IMR-90 (cell line): ENCODE data around the gene ATF7IP. TPM values are rescaled to one million over a fixed set of nuclear protein-coding genes. Genes with fewer than 3 reads are reported as not detected.
A peak's percentile ranks its signal among the peaks of the same experiment; 100 is the strongest.

Experiments
- ATAC-seq: fragments of 200-7000 bp; cut with Tn5 transposase; 2 replicates; pipeline ENCODE4 v1.9.1; 2020; ENCODE audit warnings: low read depth, mild to moderate bottlenecking, moderate library complexity
- Bru-seq: library from RNA; stranded (reverse); fragments of 400-500 nt; gene quantifications from one replicate; lab custom pipeline; 2021; lab: Mats Ljungman, UMichigan
- BruChase-seq, 2 experiments: library from RNA; stranded (reverse); fragments of 400-500 nt; gene quantifications; one replicate each; lab custom pipeline; 2021; lab: Mats Ljungman, UMichigan
- BruUV-seq: library from RNA; stranded (reverse); fragments of 400-500 nt; replicated peaks from 2 replicates; lab custom pipeline; 2021; lab: Mats Ljungman, UMichigan
- CTCF ChIA-PET: fragments of 300-600 bp; formaldehyde crosslinking; extraction: SDS; loops from one replicate; lab custom pipeline; 2021; ENCODE audit warnings: antibody characterized with exemption; lab: Yijun Ruan, JAX
- POLR2A ChIA-PET: fragments of 300-600 bp; sonication (Branson Sonifier 250); formaldehyde crosslinking; loops from one replicate; lab custom pipeline; 2022; ENCODE audit warnings: antibody characterized with exemption; ENCODE audit not compliant: unreplicated experiment; lab: Charles Lee
- DNase-seq: peaks from one replicate; pipeline ENCODE4 v3.0.0; 2013
- H2AFZ ChIP-seq: replicated peaks from 2 replicates; pipeline ENCODE3; 2013; ENCODE audit warnings: low read length, mild to moderate bottlenecking; ENCODE audit not compliant: poor library complexity
- H2AK5ac ChIP-seq: 2 replicates; pipeline ENCODE4 v1.6.1; 2013; ENCODE audit warnings: low read depth, low read length, inconsistent platforms
- H2AK9ac ChIP-seq: replicated peaks from 2 replicates; pipeline ENCODE3; 2013; ENCODE audit warnings: mild to moderate bottlenecking, low read depth, low read length, moderate library complexity; ENCODE audit not compliant: poor library complexity
- H2BK120ac ChIP-seq: 2 replicates; pipeline ENCODE4 v1.6.1; 2013; ENCODE audit warnings: low read depth, low read length, inconsistent platforms
- H2BK15ac ChIP-seq: 3 replicates; pipeline ENCODE4 v1.6.1; 2013; ENCODE audit warnings: low read depth, low read length, inconsistent platforms
- H2BK20ac ChIP-seq: 2 replicates; pipeline ENCODE4 v1.6.1; 2013; ENCODE audit warnings: low read depth, mild to moderate bottlenecking, inconsistent platforms, low read length, moderate library complexity
- H2BK5ac ChIP-seq: 2 replicates; pipeline ENCODE4 v1.6.1; 2013; ENCODE audit warnings: mild to moderate bottlenecking, low read depth, low read length, inconsistent platforms; ENCODE audit not compliant: poor library complexity, severe bottlenecking
- H3K14ac ChIP-seq: replicated peaks from 2 replicates; pipeline ENCODE4 v1.6.1; 2013; ENCODE audit warnings: low read depth, low read length, inconsistent platforms
- H3K18ac ChIP-seq: 2 replicates; pipeline ENCODE4 v1.6.1; 2013; ENCODE audit warnings: low read depth, low read length, control low read depth
- H3K23ac ChIP-seq: 2 replicates; pipeline ENCODE4 v1.6.1; 2013; ENCODE audit warnings: low read depth, low read length, inconsistent platforms
- H3K27ac ChIP-seq: 2 replicates; pipeline ENCODE4 v1.5.1; 2013; ENCODE audit warnings: mild to moderate bottlenecking, control low read depth, low read length; ENCODE audit not compliant: insufficient read depth
- H3K27me3 ChIP-seq: 2 replicates; pipeline ENCODE4 v1.6.1; 2013; ENCODE audit warnings: low read length; ENCODE audit not compliant: control insufficient read depth, insufficient read depth
- H3K36me3 ChIP-seq: 2 replicates; pipeline ENCODE4 v1.6.1; 2013; ENCODE audit warnings: low read length, mixed read lengths; ENCODE audit not compliant: control insufficient read depth, insufficient read depth
- H3K4ac ChIP-seq: 2 replicates; pipeline ENCODE4 v1.6.1; 2013; ENCODE audit warnings: low read depth, low read length, inconsistent platforms
- H3K4me1 ChIP-seq: 2 replicates; pipeline ENCODE4 v1.6.1; 2013; ENCODE audit warnings: low read length, mixed read lengths; ENCODE audit not compliant: control insufficient read depth, insufficient read depth
- H3K4me2 ChIP-seq: 2 replicates; pipeline ENCODE4 v1.6.1; 2013; ENCODE audit warnings: low read depth, mild to moderate bottlenecking, control low read depth, low read length, moderate library complexity
- H3K4me3 ChIP-seq: 2 replicates; pipeline ENCODE4 v1.5.1; 2013; ENCODE audit warnings: low read depth, mild to moderate bottlenecking, control low read depth, low read length, moderate library complexity; ENCODE audit not compliant: insufficient read depth
- H3K56ac ChIP-seq: 2 replicates; pipeline ENCODE4 v1.6.1; 2013; ENCODE audit warnings: low read length, inconsistent platforms; ENCODE audit not compliant: insufficient read depth; ENCODE audit errors: extremely low read depth
- H3K79me1 ChIP-seq, 2 experiments: 2 replicates each; pipeline ENCODE4 v1.6.1; 2013; ENCODE audit warnings: low read length in 2 of 2, inconsistent platforms in 1 of 2, low read depth in 1 of 2
- H3K9ac ChIP-seq: 2 replicates; pipeline ENCODE4 v1.6.1; 2013; ENCODE audit warnings: low read depth, low read length, control low read depth
- H3K9me1 ChIP-seq: 2 replicates; pipeline ENCODE4 v1.6.1; 2013; ENCODE audit warnings: low read length, inconsistent platforms; ENCODE audit not compliant: insufficient read depth
- H3K9me3 ChIP-seq: 2 replicates; pipeline ENCODE4 v1.6.1; 2013; ENCODE audit warnings: low read length; ENCODE audit not compliant: control insufficient read depth, insufficient read depth
- H4K20me1 ChIP-seq: 2 replicates; pipeline ENCODE4 v1.6.1; 2013; ENCODE audit warnings: low read length, inconsistent platforms; ENCODE audit not compliant: insufficient read depth
- H4K5ac ChIP-seq: 2 replicates; pipeline ENCODE4 v1.6.1; 2013; ENCODE audit warnings: mild to moderate bottlenecking, low read depth, low read length, control low read depth
- H4K8ac ChIP-seq, 2 experiments: 2 replicates each; pipeline ENCODE4 v1.6.1; 2013; ENCODE audit warnings: low read depth in 2 of 2, low read length in 2 of 2, control low read depth in 1 of 2, inconsistent platforms in 1 of 2
- H4K91ac ChIP-seq: 2 replicates; pipeline ENCODE4 v1.6.1; 2013; ENCODE audit warnings: low read depth, low read length, inconsistent platforms; ENCODE audit not compliant: insufficient read depth
- CHD1 ChIP-seq: IDR thresholded peaks from 2 replicates; pipeline ENCODE4 v1.6.1; 2012; ENCODE audit warnings: low read depth, low read length, improper control_type of control experiment
- CTCF ChIP-seq: conservative IDR thresholded peaks from 2 replicates; pipeline ENCODE4 v1.5.1; 2012; ENCODE audit warnings: mild to moderate bottlenecking, low read depth, low read length, improper control_type of control experiment
- FOS ChIP-seq: fragments of 150-350 bp; IDR thresholded peaks from 2 replicates; pipeline ENCODE4 v1.6.1; 2016; ENCODE audit warnings: low read depth, low read length
- MAFK ChIP-seq: IDR thresholded peaks from 2 replicates; pipeline ENCODE4 v1.6.1; 2012; ENCODE audit warnings: low read depth, low read length, improper control_type of control experiment
- MAZ ChIP-seq: IDR thresholded peaks from 2 replicates; pipeline ENCODE4 v1.6.1; 2012; ENCODE audit warnings: low read depth, mild to moderate bottlenecking, low read length, improper control_type of control experiment, moderate library complexity, borderline replicate concordance
- MXI1 ChIP-seq: IDR thresholded peaks from 2 replicates; pipeline ENCODE4 v1.6.1; 2012; ENCODE audit warnings: low read depth, mild to moderate bottlenecking, low read length, moderate library complexity, borderline replicate concordance
- NFE2L2 ChIP-seq: fragments of 150-350 bp; IDR thresholded peaks from 2 replicates; pipeline ENCODE4 v1.6.1; 2016; ENCODE audit warnings: low read depth, mild to moderate bottlenecking, low read length
- POLR2A ChIP-seq: IDR thresholded peaks from 2 replicates; pipeline ENCODE4 v1.6.1; 2012; ENCODE audit warnings: mild to moderate bottlenecking, low read depth, low read length
- RAD21 ChIP-seq: IDR thresholded peaks from 2 replicates; pipeline ENCODE4 v1.6.1; 2012; ENCODE audit warnings: low read length, improper control_type of control experiment
- SMC3 ChIP-seq: fragments of 150-350 bp; IDR thresholded peaks from 2 replicates; pipeline ENCODE4 v1.6.1; 2016; ENCODE audit warnings: low read depth, mild to moderate bottlenecking, antibody characterized with exemption, low read length, moderate library complexity
- USF2 ChIP-seq: fragments of 150-350 bp; IDR thresholded peaks from 2 replicates; pipeline ENCODE4 v1.6.1; 2017; ENCODE audit warnings: mild to moderate bottlenecking, antibody characterized with exemption, low read length, low read depth
- WGBS, 2 experiments: methylation state at CpG; one replicate each; pipeline versions ENCODE4 v1.1.5 to v1.1.7; 2013; ENCODE audit warnings: missing lambda C conversion rate in 2 of 2; ENCODE audit not compliant: insufficient read length in 1 of 2; ENCODE audit errors: extremely low coverage in 2 of 2; 5-methylcytosine and 5-hydroxymethylcytosine counted together
- dilution Hi-C: fragments of 300-500 bp; cut with HindIII; formaldehyde crosslinking; loops from one replicate; pipeline ENCODE4 v1.14.3; 2018; ENCODE audit warnings: low sequenced_read_pairs; ENCODE audit not compliant: unreplicated experiment
- in situ Hi-C: fragments of 300-500 bp; cut with MboI; formaldehyde crosslinking; loops from 3 replicates; pipeline ENCODE4 v1.14.3; 2019; ENCODE audit warnings: low sequenced_read_pairs, inconsistent platforms, mixed read lengths
- intact Hi-C: fragments of 100-400 bp; cut with micrococcal nuclease; formaldehyde crosslinking; loops from 2 replicates; pipeline ENCODE4 v1.10.0; 2022
- long read RNA-seq: library from polyadenylated mRNA; unstranded; transcript quantifications from one replicate; pipeline ENCODE4 v2.0.0, GENCODE V29; 2021; ENCODE audit not compliant: unreplicated experiment
- polyA plus RNA-seq, 3 experiments: library from polyadenylated mRNA; depleted of rRNA; stranded (reverse); fragments of >200 nt; gene quantifications; 2 replicates each; pipeline ENCODE4 v1.2.3, GENCODE V29; 2012; ENCODE audit warnings: low replicate concordance in 1 of 3
- total RNA-seq: library from RNA; depleted of rRNA; stranded (reverse); fragments of >200 nt; gene quantifications from 2 replicates; pipeline ENCODE4 v1.2.3, GENCODE V29; 2012; rRNA removed

The ATF7IP gene
- total RNA-seq (22.8 and 30.6 TPM in 2 replicates), polyA plus RNA-seq (2012; rRNA removed) (8.5 and 9.4 TPM in 2 replicates), Bru-seq, nascent RNA (percentile 88 among the genes with signal in this experiment), BruChase-seq, experiment 1, labeled RNA remaining after a 6-hour chase (percentile 69 among the genes with signal in this experiment), BruChase-seq, experiment 2, labeled RNA remaining after a 2-hour chase (percentile 84 among the genes with signal in this experiment)
- polyA plus RNA-seq (2012; cell fraction: cytosol; rRNA removed): 2.5 and 2.8 TPM in 2 replicates
- 5.6 and 9.8 TPM in 2 replicates for polyA plus RNA-seq (2012; cell fraction: nucleus; rRNA removed; ENCODE audit: low replicate concordance)
- long read RNA-seq, full-length matches to known transcripts: 3 of 15 reads
- long read RNA-seq, partial matches to known transcripts: 6 of 15 reads
- long read RNA-seq, other reads (novel, unspliced or antisense): 6 of 15 reads

- no TSS peak for BruUV-seq
- dilution Hi-C loops (no loop called here), in situ Hi-C loops (loop anchor here (10.0 kb wide), 1 partner anchor 101 kb away; no protein-coding TSS in a partner anchor), intact Hi-C loops (loop anchor here (1.0 to 5.0 kb wide), 7 partner anchors 19 to 252 kb away; no protein-coding TSS in a partner anchor)
- H4K91ac ChIP-seq: peak within 1 kb of the TSS; percentile 83
- H3K4me3 ChIP-seq: peak within 1 kb of the TSS; percentile 75
- POLR2A ChIA-PET: interaction anchor here (0.6 kb wide), 1 partner anchor 102 kb away, joined by 4 read pairs; no protein-coding TSS in a partner anchor
- H3K79me1 ChIP-seq: peaks cover 0 to 9% of the 10 kb centered on the region in 2 experiments; a peak in 2 of 4 replicates
- no peaks in the 10 kb centered on the region; the same call in 1 of the 2 replicates for H3K4me1 ChIP-seq
- peak within 1 kb of the TSS; percentile 95 for H3K4me2 ChIP-seq
- peak within 1 kb of the TSS; percentile 77; the same call in 1 of the 2 replicates for H4K5ac ChIP-seq
- H3K27ac ChIP-seq: peak within 1 kb of the TSS; percentile 88
- peak within 1 kb of the TSS; percentile 46; the same call in 1 of the 3 replicates for H2BK15ac ChIP-seq
- peak within 1 kb of the TSS; percentile 95 for H2AFZ ChIP-seq
- peak within 1 kb of the TSS; percentile 7 to 90; a peak in 3 of 4 replicates for H4K8ac ChIP-seq
- H3K27me3 ChIP-seq: no peaks in the 10 kb centered on the region
- H3K4ac ChIP-seq: peak within 1 kb of the TSS; percentile 72
- ATAC-seq: peak; percentile 99
- peak within 1 kb of the TSS; percentile 53 for H3K18ac ChIP-seq
- CTCF ChIA-PET: interaction anchor here (0.8 to 1.4 kb wide), 9 partner anchors 11 to 351 kb away, joined by 3 to 8 read pairs (median 4); no protein-coding TSS in a partner anchor
- 0 out of 2 replicates have a peak, but pooled peaks cover 2% of the 10 kb centered on the region for H3K9me1 ChIP-seq
- H3K36me3 ChIP-seq: peaks cover 3% of the 10 kb centered on the region; the same call in 1 of the 2 replicates
- peak within 1 kb of the TSS; percentile 65 for H2BK120ac ChIP-seq
- no peak within 1 kb of the TSS for H2AK5ac ChIP-seq
- H3K9me3 ChIP-seq: no peaks in the 10 kb centered on the region
- no peaks in the 10 kb centered on the region for H4K20me1 ChIP-seq
- WGBS, 2 experiments: 0% methylated on average over 9 of the region's 55 CpGs; no CpG with 5 or more reads in 1 of the 2 experiments
- peak within 1 kb of the TSS; percentile 91 for H3K14ac ChIP-seq
- H2BK5ac ChIP-seq: peak within 1 kb of the TSS; percentile 85
- H3K23ac ChIP-seq: peak within 1 kb of the TSS; percentile 82; the same call in 1 of the 2 replicates
- peak within 1 kb of the TSS; percentile 75 for H2AK9ac ChIP-seq
- H3K56ac ChIP-seq: peak within 1 kb of the TSS; percentile 80
- DNase-seq: peak; percentile 96
- H3K9ac ChIP-seq: peak within 1 kb of the TSS; percentile 84
- no peak within 1 kb of the TSS for H2BK20ac ChIP-seq
- TF ChIP-seq MXI1 (peak; percentile 60; the same call in 1 of the 2 replicates), USF2 (peak; percentile 94), RAD21 (no peak), SMC3 (0 out of 2 replicates have a peak, but pooled peaks have one; percentile 10), CTCF (peak; percentile 35), MAZ (peak; percentile 30; the same call in 1 of the 2 replicates), CHD1 (peak; percentile 18; the same call in 1 of the 2 replicates), POLR2A (peak; percentile 74), FOS (no peak), MAFK (no peak), NFE2L2 (no peak)
Measured at GRCh38 chr12:14365294-14366208, at the start of gene ATF7IP. Gene ATF7IP (plus strand): TSS chr12:14365682. CDS start chr12:14423916, 58,234 bp downstream.
